K562 (cell line): ENCODE results near the gene ANAPC16. TPM values are rescaled to one million over a fixed set of nuclear protein-coding genes. Genes with fewer than 3 reads are reported as not detected.

ENCODE experiments used
- C11orf30 ChIP-seq: fragments of 450-650 bp; IDR thresholded peaks from 2 replicates; pipeline ENCODE4 v1.6.1; 2016; ENCODE audit warnings: low read depth, mild to moderate bottlenecking
- CTCF ChIP-seq, 3 experiments: IDR thresholded peaks in 2 of 3; conservative IDR thresholded peaks in 1 of 3; 2 replicates each; pipeline ENCODE4 v1.5.1; 2011 to 2012; ENCODE audit warnings: low read length in 3 of 3, mild to moderate bottlenecking in 3 of 3, control low read depth in 2 of 3, improper control_type of control experiment in 1 of 3, inconsistent platforms in 1 of 3, low read depth in 1 of 3, mixed read lengths in 1 of 3, moderate library complexity in 1 of 3; ENCODE audit not compliant: insufficient read depth in 2 of 3
- GATA2 ChIP-seq: sonication (generic); formaldehyde crosslinking; IDR thresholded peaks from 2 replicates; pipeline ENCODE4 v1.4.0; 2020; ENCODE audit warnings: mild to moderate bottlenecking, missing genetic modification reagents
- MCM5 ChIP-seq: fragments of 450-650 bp; IDR thresholded peaks from 2 replicates; pipeline ENCODE4 v1.6.1; 2016; ENCODE audit warnings: low read depth
- NR0B1 ChIP-seq: fragments of 450-650 bp; IDR thresholded peaks from one replicate; pipeline ENCODE4 v1.6.1; 2018; ENCODE audit warnings: mild to moderate bottlenecking, moderate library complexity; ENCODE audit not compliant: partially characterized antibody
- THAP12 ChIP-seq: fragments of 250-450 bp; sonication (Bioruptor Pico); IDR thresholded peaks from 2 replicates; pipeline ENCODE4 v1.9.0; 2021; ENCODE audit warnings: mild to moderate bottlenecking, inconsistent platforms
- ZBTB11 ChIP-seq, 3 experiments: fragments of 200-800 bp in 1 of 3; fragments of 250-450 bp in 1 of 3; fragments of 450-650 bp in 1 of 3; sonication (Bioruptor Pico) in 1 of 3; sonication (Bioruptor generic) in 1 of 3; formaldehyde crosslinking in 1 of 3; IDR thresholded peaks; 2 replicates each; pipeline versions ENCODE4 v1.6.1 to v1.8.0; 2016 to 2022; ENCODE audit warnings: mild to moderate bottlenecking in 2 of 3, missing genetic modification characterization in 2 of 3, missing compliant biosample characterization in 1 of 3, moderate library complexity in 1 of 3
- ZC3H11A ChIP-seq: IDR thresholded peaks from 2 replicates; pipeline ENCODE4 v1.6.1; 2012; ENCODE audit warnings: low read depth, low read length, improper control_type of control experiment
- ZNF224 ChIP-seq: sonication (generic); formaldehyde crosslinking; IDR thresholded peaks from 2 replicates; pipeline ENCODE4 v1.8.0; 2022; ENCODE audit warnings: mild to moderate bottlenecking, missing genetic modification reagents
- ZNF445 ChIP-seq: fragments of 250-450 bp; sonication (Bioruptor Pico); IDR thresholded peaks from 2 replicates; pipeline ENCODE4 v1.4.0; 2020; ENCODE audit warnings: low read depth, mild to moderate bottlenecking, moderate library complexity
- ZNF639 ChIP-seq, 2 experiments: fragments of 200-800 bp in 1 of 2; sonication (Bioruptor generic) in 1 of 2; sonication (generic) in 1 of 2; formaldehyde crosslinking in 1 of 2; IDR thresholded peaks in 1 of 2; conservative IDR thresholded peaks in 1 of 2; 2 replicates each; pipeline versions ENCODE4 v1.5.0 to v1.6.1; 2016 to 2020; ENCODE audit warnings: missing compliant biosample characterization in 1 of 2, missing genetic modification characterization in 1 of 2, missing genetic modification reagents in 1 of 2
- ZNF644 ChIP-seq: fragments of 200-800 bp; sonication (Bioruptor generic); IDR thresholded peaks from 2 replicates; pipeline ENCODE4 v1.6.1; 2016; ENCODE audit warnings: low read depth, missing genetic modification characterization, missing compliant biosample characterization
- ZNF76 ChIP-seq: fragments of 250-450 bp; sonication (Bioruptor Pico); IDR thresholded peaks from 2 replicates; pipeline ENCODE4 v1.4.0; 2020; ENCODE audit warnings: mild to moderate bottlenecking, moderate library complexity, borderline replicate concordance
- polyA plus RNA-seq, 8 experiments: library from polyadenylated mRNA; depleted of rRNA in 4 of 8; stranded (reverse) in 5 of 8; unstranded in 3 of 8; fragments of >200 nt; fragmentation: Nextera tagmentation in 2 of 8; fragmentation: Illumina TruSeq in 1 of 8; extraction: Ambion mirVana in 2 of 8; extraction: Trizol in 1 of 8; gene quantifications; 2 replicates each; pipeline versions ENCODE4 v1.2.1 to v1.2.3, GENCODE V29; 2011 to 2014; ENCODE audit warnings: inconsistent platforms in 1 of 8, missing spikeins in 1 of 8
- total RNA-seq, 7 experiments: library from RNA; depleted of rRNA in 6 of 7; stranded (reverse); fragments of >200 nt in 6 of 7; fragmentation: Illumina TruSeq in 2 of 7; extraction: Trizol in 2 of 7; gene quantifications; 2 replicates each; pipeline versions ENCODE4 v1.2.1 to v1.2.3, GENCODE V29; 2011 to 2021; ENCODE audit warnings: low replicate concordance in 1 of 7

The ANAPC16 gene
- total and polyA plus RNA-seq, 9 of the 15 experiments (the other 6 are each of a cell fraction or from before 2014, with no cell fraction given): 42.6 to 208 (median 108) TPM

- no peak for TF ChIP-seq ZBTB11 (CRISPR knock-in tag; IDR thresholded peaks at IDR 0.05)
- TF ChIP-seq C11orf30: no peak
- 0 out of 2 replicates have a peak, but pooled peaks have one; percentile 60 for TF ChIP-seq ZNF644
- TF ChIP-seq ZC3H11A: peak; percentile 27; the same call in 1 of the 2 replicates
- 0 out of 2 replicates have a peak, but pooled peaks have one; percentile 66 for TF ChIP-seq ZNF445 (CRISPR knock-in tag)
- TF ChIP-seq ZNF639 (CRISPR knock-in tag; conservative IDR thresholded peaks at IDR 0.05 in 1 of 2, IDR thresholded peaks at IDR 0.05 in 1 of 2): no peak
- peak; percentile 74; the same call in 1 of the 2 replicates for TF ChIP-seq ZNF76 (CRISPR knock-in tag)
- TF ChIP-seq THAP12 (CRISPR knock-in tag): peak; percentile 15; the same call in 1 of the 2 replicates
- peak; percentile 56; the same call in 1 of the 2 replicates for TF ChIP-seq GATA2 (CRISPR knock-in tag)
- TF ChIP-seq ZNF224: no peak
- no peak for TF ChIP-seq CTCF (IDR thresholded peaks at IDR 0.05 in 2 of 3, conservative IDR thresholded peaks at IDR 0.05 in 1 of 3; ENCODE audit: insufficient read depth in 2 of 3, low read depth in 1 of 3, low read length in 3 of 3)
- TF ChIP-seq NR0B1: no peak
- TF ChIP-seq MCM5: no peak
Measured at GRCh38 chr10:72276421-72277339, 60.9 kb downstream of the ANAPC16 start (continued).
